Astrocyte of the spinal cord (primary cell): Measurements from ENCODE around the gene KIAA0753.

ENCODE experiments used
- DNase-seq: peaks from one replicate; pipeline ENCODE4 v3.0.0; 2011; ENCODE audit warnings: low read depth, low spot score
- H3K4me3 ChIP-seq: 2 replicates; pipeline ENCODE4 v1.5.1; 2011; ENCODE audit warnings: low read depth, mild to moderate bottlenecking, low read length, moderate library complexity
- in situ Hi-C: cut with HindIII; loops from 2 replicates; pipeline ENCODE4 v1.10.0; 2017; ENCODE audit warnings: low sequenced_read_pairs
- TF ChIP-seq, protein P1 (sequence below): IDR thresholded peaks from 2 replicates; pipeline ENCODE4 v1.5.1; 2012; ENCODE audit warnings: low read depth, mild to moderate bottlenecking, low read length, inconsistent platforms

Gene KIAA0753

DNA sequence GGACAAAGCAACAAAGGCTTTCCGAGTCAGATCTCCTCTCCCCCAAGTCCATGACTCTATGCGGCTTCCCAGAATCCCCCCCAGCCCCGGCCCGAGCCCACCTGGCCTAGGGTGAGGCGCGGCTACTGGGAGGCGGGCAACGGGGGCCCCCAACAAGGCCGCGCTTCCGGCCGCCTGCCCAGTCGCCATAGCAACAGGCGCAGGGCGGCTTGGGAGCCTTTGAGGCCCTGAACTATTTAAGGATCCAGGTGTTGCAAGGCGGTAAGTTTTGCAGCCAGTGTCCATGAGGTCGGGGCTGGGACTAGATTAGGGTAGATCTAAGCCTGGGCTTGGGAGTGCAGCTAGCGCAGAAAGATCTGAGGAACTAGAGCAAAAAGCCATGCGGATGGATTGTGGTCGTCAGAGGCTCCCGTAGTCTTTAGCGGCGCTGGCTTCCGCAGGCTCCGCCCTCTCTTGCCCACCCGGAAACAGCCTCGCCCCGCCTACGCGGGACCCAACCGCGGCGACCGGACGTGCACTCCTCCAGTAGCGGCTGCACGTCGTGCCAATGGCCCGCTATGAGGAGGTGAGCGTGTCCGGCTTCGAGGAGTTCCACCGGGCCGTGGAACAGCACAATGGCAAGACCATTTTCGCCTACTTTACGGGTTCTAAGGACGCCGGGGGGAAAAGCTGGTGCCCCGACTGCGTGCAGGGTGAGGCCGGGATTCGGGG is at the start of gene KIAA0753, which contains the start of gene TXNDC17:
Gene KIAA0753, minus strand, starts transcription at position 176 of the 711 bp plus-strand sequence. CDS start 5,608 bp downstream, outside the sequence.
Gene TXNDC17, plus strand, starts transcription at position 525 of the 711 bp plus-strand sequence. Its CDS starts 23 bp downstream, at position 548.
- H3K4me3 ChIP-seq, result peak within 1 kb of the TSS; percentile 90
- TF ChIP-seq, protein P1, sequence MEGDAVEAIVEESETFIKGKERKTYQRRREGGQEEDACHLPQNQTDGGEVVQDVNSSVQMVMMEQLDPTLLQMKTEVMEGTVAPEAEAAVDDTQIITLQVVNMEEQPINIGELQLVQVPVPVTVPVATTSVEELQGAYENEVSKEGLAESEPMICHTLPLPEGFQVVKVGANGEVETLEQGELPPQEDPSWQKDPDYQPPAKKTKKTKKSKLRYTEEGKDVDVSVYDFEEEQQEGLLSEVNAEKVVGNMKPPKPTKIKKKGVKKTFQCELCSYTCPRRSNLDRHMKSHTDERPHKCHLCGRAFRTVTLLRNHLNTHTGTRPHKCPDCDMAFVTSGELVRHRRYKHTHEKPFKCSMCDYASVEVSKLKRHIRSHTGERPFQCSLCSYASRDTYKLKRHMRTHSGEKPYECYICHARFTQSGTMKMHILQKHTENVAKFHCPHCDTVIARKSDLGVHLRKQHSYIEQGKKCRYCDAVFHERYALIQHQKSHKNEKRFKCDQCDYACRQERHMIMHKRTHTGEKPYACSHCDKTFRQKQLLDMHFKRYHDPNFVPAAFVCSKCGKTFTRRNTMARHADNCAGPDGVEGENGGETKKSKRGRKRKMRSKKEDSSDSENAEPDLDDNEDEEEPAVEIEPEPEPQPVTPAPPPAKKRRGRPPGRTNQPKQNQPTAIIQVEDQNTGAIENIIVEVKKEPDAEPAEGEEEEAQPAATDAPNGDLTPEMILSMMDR, result no peak
- DNase-seq, result peak; percentile 93
- in situ Hi-C loops, result no loop called here

- TF ChIP-seq, protein P1, result no peak
- DNase-seq, result no peak
- in situ Hi-C loops, result no loop called here
- H3K4me3 ChIP-seq, result no peak overlapping the region
Observed at GRCh38 chr17:6688944-6689343, 48.4 kb upstream of the KIAA0753 start.

DNA sequence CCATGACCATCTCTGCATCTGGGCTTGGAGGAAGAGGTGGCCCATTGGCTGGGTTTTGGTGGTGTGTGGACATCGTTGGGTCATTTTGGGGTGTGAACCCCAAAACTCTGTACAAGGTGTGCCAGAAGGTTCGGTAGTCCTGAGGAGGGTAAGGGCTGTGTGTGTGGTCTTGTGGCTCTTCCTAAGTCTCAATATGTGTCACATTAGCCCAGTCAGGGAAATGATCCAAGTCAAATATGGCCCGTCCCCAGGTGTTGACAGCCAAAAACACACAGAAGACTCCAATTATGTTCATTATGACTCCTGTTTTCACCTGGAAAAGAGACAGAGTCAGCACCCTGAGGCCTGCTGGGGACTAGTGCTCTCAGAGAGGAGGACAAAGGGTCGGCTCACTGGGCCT is 45.5 kb upstream of the KIAA0753 start:
- TF ChIP-seq, protein P1, result no peak
- no peak for DNase-seq
- in situ Hi-C loops, result no loop called here
- H3K4me3 ChIP-seq, result no peak overlapping the region

DNA sequence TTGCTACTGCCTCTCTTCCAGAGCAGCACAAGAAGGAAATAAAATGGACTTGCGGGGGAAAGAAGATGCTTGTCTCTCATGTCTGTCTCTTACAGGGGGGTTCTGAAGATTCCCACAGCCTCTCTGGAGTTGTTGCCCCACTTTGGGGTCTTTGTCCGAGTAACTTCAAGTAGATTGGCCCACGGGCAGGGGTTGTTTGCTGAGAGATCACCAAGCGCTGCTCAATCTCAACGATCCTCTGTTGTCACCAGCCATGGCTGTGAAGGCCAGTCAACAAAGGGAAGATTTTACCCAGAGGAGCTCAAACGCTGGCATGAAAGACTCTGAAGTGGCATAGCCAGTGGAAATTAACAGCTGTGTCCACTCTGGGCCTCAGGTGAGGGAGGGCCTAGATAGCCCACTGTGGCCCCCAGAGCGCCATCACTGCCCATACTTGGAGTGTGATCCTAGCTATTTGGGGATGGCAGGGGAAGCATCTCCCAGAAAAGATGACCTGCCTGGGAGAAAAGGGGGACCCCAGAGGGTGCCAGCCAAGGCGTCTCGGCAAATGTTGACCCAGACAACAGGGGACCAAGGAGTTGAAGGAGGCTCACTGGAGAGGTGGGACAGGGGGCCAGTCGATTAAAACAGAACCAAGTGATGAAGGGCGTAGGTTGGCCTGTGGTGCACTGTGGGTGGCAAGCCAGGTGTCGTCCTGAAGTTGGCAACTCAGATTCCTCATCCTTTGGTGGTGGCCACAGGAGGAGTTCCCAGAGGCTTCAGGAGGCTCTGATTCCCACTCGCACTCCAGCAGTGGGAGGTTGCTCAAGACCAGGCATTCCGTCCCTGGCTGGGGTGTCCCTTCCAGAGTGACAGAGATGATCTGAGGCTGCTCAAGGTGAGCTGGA is 44.6 kb upstream of the KIAA0753 start:
- H3K4me3 ChIP-seq, result no peak overlapping the region
- in situ Hi-C loops, result no loop called here
- TF ChIP-seq, protein P1, result no peak
- no peak for DNase-seq

GRCh38 chr17:6684460-6684783 is 43.9 kb upstream of the KIAA0753 start:
- DNase-seq, result no peak

DNA sequence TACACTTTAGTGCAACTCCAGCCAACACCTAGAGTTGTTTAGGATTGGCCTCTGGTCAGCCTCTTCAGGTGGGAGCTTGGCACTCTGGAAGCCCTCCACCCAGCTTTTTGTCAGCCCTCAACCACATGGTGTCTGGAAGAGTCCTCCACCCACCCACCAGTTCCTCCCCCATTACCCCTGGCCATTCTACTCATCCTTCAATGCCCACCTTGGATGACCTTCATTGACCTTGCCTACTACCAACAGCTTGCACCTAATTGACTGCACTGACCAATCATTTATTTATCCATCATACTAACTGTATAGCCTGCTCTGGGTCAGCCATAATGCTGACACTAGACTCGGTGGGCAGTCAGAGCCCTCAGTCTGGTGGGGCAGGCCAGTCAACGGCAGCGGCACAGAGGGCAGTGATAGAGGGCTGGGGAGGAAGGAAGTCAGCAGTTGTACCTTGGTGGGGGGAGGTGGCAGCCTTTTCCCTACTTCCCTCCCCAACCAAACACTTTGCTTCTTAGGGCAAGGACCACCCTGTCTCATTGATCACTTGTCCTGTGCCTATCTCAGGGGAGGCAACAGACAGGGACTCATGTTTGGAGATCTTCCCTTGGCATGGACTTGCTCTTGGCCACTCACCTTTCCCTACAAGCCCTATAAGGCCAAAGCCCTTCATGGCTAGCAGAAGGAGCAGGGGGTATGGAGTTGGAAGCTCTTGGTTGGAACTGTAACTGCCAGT is 43.4 kb upstream of the KIAA0753 start:
- no peak for DNase-seq
- H3K4me3 ChIP-seq, result no peak overlapping the region
- TF ChIP-seq, protein P1, result no peak
- in situ Hi-C loops, result no loop called here

More at GRCh38 chr17:6684460-6684783, 43.9 kb upstream of the KIAA0753 start:
- H3K4me3 ChIP-seq, result no peak overlapping the region
- TF ChIP-seq, protein P1, result no peak
- in situ Hi-C loops, result no loop called here
